HG02763 (cell line): ENCODE results near the gene MTX3.

ENCODE experiments used
- ATAC-seq: cut with Tn5 transposase; IDR thresholded peaks from one replicate; pipeline ENCODE4 v1.9.1; 2021; ENCODE audit warnings: mild to moderate bottlenecking, moderate library complexity; ENCODE audit not compliant: unreplicated experiment

MTX3 gene

GRCh38 chr5:79983618-79984017 lies 7.4 kb downstream of the MTX3 start:
- no peak for ATAC-seq

GRCh38 chr5:79982136-79982535 lies 8.9 kb downstream of the MTX3 start:
- no peak for ATAC-seq

DNA sequence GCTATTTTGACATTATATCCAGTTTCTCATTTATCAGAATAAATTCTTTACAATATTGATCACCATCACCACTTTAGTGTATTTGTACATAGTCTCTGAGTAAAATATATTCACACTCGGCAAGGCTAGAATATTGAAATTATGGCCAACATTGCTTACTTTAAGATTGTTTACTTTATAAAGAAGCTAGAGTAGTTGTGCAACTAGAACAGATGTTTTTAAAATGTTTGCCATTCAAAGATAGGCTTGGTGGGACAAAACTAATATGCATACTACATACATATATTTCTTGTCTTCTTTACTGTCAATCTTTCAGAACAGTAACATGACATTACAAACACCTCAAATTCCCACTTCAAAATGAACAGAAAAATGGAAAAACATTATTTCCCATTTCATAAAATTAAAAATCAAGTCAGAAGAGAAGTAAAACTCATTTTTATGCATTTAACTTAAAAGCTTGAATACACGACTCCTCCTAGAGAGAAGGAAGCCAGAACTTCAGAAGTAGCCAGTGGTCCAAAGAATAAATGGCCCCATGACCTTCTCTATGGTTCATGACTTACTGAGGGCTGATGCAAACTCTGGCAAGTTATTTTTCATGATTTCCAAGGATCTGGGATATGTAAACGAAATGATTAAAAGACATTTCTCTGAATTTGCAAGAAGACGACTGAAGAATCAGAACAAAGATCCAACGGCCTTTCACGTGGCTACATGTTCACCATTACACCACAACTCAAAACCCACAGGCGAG lies 14.1 kb downstream of the MTX3 start:
- no peak for ATAC-seq

DNA sequence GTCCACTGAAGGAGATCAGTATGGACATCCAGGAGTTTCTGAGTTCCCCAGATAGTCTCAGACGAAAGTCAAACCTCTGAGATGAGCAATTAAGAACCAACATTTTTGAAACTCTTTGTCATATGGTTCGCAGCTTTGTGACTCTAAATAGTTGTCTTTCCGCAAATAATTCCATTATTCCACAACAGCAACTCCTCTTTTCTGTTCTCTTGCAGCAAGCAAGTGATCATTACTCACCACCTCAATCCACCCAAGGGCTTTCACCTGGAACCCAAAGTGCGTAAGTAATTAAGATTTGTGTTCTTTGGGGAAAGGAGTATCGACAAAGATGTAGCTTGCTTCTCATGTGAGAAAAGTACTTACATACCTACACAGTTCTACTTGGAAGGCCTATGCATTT lies 15.6 kb downstream of the MTX3 start:
- no peak for ATAC-seq

GRCh38 chr5:79974886-79975285 lies 16.2 kb downstream of the MTX3 start:
- no peak for ATAC-seq

DNA sequence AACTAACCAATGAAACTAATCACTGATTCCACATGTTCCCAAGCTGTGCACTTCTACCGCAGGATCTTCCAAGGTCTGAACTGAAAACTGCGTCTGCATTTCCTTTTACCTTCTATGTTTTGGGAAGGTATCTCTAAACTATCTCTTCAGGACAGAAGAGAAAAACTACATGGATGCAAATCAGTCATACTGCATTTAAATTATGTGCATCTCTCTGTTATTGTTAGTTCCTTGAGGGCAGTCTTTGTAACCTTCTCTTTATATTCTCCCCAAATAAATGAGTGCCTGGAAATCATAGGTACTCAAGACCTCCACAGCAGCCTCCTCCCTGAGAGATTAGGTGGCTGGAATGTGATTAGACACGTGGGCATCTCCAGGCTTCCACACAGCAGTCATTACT lies 17.1 kb downstream of the MTX3 start:
- no peak for ATAC-seq

- ATAC-seq = no peak
These were observed 17.6 kb downstream of the MTX3 start for GRCh38 chr5:79973511-79973910.

DNA sequence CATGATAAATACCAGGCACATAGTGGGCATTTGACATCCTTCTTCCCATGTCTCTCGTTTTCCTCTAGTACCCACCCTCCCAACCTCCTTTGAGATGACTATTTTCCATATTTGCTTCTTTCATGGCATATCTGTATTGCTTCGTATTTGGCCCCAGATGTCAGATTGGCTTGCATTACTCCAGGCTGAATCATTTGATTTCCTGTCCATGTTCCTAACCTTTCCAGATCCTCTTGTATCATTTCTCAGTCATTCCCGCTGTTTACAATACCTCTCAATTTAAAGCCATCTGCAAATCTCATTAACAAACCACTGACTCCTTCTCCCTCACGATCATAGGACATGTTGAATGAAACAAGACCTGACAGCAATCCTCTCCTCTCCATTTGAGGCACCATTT lies 19.9 kb downstream of the MTX3 start:
- ATAC-seq = no peak

GRCh38 chr5:79966448-79966847 lies 24.6 kb downstream of the MTX3 start:
- no peak for ATAC-seq

GRCh38 chr5:79964136-79964535 lies 26.9 kb downstream of the MTX3 start:
- no peak for ATAC-seq

- no peak for ATAC-seq
These were observed 27.6 kb downstream of the MTX3 start for GRCh38 chr5:79963261-79964061.

GRCh38 chr5:79962575-79963222 lies 28.4 kb downstream of the MTX3 start:
- ATAC-seq = no peak

DNA sequence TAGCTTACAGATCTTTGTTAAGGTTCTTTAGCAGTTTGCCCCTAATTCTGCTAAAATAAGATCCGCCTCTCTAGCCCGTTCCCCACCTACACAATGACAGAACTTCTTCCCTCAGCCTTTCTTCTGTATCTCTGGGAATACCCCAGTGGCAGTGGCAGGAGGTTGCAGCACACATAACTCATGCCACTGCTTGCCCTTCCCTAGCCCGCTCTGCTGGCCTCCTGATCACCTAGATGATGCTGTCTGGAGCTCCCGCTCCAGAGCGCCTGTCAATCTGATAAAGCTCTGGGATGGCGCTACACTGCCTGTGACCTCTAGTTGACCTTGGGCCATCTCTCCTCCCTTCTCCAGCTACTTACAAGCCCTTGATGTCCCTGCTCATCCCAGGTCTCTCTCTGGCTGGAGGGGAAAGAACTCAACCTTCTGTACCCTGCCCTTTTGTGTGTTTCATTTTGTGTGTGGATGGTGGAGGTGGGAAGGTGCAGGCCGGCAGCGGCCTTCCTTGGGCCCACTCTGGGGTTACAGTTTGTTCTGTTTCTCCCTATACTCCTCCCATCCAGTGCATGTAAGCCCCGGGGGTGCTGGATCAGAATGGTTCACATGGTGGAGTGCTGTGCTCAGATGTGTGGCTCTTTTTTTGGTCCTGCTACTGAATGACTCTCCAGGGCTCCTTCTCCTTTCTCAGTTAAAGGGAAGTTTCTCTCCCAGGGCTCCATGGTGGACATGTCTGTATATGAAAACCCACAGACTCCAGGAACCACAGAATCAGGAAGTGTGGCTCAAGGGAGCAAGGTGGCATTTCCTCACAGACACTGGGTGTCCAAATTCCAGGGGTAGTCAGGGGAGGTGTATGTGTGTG lies 29.1 kb downstream of the MTX3 start:
- ATAC-seq = no peak

DNA sequence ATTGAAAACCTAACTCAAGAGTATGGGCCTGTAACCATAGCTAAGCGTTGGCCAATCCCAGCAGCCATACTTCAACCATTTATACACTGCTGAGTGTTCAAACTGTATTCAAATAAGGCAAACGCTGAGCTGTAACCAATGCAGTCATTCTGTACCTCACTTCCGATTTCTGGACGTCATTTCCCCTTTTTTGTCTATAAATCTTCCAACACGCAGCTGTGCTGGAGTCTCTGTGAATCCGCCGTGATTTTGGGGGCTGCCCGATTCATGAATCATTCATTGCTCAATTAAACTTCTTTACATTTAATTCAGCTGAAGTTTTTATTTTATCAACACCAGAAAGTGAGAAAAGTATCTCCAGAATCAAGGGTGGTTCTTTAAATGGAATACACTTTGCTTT lies 31.7 kb downstream of the MTX3 start:
- ATAC-seq = no peak

GRCh38 chr5:79955941-79956670 lies 35.0 kb downstream of the MTX3 start:
- no peak for ATAC-seq

DNA sequence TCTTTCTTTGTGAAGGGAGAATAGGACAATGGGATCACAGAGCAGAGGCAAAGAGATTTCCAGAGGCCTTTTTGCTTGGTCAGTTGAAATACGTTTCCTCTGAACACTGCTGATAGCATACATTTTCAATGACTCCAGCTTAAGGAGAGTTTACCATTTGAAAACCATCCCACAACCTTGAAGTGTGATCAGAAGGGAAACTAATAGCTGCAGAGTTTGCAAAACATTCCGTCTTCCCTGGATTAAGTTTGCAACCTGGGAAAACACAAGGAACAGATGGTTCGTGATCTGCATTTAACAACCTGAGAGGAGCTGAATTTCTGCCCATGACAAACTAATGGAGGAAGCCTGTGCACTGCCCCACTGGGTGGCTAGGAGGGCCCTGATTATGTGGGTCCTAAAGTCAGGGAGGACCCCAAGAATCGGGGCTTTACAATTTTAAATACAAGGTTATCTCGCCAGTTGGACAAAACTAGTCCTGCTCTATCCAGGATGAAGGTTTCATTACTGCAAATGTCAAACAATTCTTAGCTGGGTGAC lies 35.6 kb downstream of the MTX3 start:
- no peak for ATAC-seq

DNA sequence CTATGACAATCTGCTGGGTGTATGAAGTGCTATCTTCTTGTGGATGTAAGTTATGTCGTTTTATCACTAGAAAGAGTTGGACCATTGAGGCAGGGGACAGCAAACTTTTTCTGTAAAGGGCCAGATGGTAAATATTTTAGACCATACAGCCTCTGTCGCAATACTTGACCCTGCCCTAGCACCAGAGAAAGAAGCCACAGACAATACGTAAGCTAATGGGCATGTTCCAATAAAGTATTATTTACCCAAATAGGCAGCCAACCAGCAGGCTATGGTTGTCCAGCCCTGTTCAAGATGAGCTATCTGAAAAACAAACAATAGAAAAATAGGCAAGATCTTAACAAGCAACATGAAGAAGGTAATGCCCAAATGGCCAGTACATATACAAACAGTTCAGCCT lies 36.4 kb downstream of the MTX3 start:
- ATAC-seq = no peak

DNA sequence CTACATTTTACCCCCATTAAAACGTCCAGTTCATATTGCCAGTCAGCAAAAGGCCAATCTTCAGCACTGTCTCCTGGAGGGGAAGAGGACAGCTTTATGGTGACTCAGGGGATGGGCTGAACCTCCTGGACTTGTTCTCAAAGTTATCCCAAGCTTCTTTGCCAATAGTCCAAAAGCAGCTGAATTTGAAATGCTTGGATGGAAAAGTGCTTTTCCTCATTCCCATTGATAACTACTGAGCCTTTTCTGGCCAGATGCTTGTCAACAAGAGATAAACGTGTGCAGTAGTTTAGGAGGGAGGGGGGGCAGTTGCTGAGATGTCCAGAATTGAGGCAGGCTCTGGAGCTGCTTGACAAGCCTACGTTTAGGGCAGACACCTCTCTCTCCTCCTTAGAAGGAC lies 43.5 kb downstream of the MTX3 start:
- ATAC-seq = no peak

- no peak for ATAC-seq
These were observed 52.6 kb downstream of the MTX3 start for GRCh38 chr5:79938468-79938867.

DNA sequence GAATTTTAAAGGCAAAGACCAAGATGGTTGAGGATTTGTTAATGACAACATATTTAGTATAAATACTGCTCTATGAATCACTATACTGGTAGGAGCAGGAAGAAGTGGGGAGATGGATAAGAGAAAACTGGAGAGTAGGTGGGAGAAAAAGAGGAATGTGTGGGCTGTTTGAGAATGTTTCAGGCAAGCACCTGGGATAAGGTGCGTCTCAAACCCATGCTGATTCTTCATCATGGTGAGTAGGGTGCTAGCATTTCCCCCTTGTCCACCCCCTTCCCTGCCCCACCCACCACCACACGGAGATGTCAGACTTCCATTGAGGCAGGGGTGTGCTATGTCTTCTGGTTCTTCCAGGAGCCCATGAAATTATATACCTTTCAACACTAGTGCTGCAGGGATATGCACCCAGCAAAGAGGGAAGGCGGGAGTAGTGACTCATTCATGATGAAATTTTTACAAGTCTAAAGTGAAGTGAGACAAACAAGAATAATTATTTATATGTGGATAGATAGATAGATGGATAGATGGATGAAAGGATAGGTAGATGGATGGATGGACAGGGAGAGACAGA lies 54.3 kb downstream of the MTX3 start:
- ATAC-seq = no peak
